CD14-positive monocyte (primary cell): Measurements from ENCODE around the gene CDC42BPB. TPM values are rescaled to one million over a fixed set of nuclear protein-coding genes. Genes with fewer than 3 reads are reported as not detected.
A peak's percentile ranks its signal among the peaks of the same experiment; 100 is the strongest.

Experiments used
- DNase-seq, 3 donors: peaks; one replicate each; pipeline ENCODE4 v3.0.0-alpha.2; 2011 to 2022
- H2AFZ ChIP-seq: 2 replicates; pipeline ENCODE4 v1.6.0; 2012; ENCODE audit warnings: mild to moderate bottlenecking, low read depth, low read length, inconsistent platforms; ENCODE audit not compliant: insufficient read depth, poor library complexity, severe bottlenecking
- H3K27ac ChIP-seq, 2 donors: 1 replicate in 1 of 2; 2 replicates in 1 of 2; pipeline ENCODE4 v1.5.1; 2012 to 2013; ENCODE audit warnings: low read length in 2 of 2, control low read depth in 1 of 2, inconsistent platforms in 1 of 2, low read depth in 1 of 2, mild to moderate bottlenecking in 1 of 2
- H3K27me3 ChIP-seq, 2 donors: one replicate each; pipeline versions ENCODE4 v1.6.0 to v1.6.1; 2011 to 2013; ENCODE audit warnings: low read length in 2 of 2; ENCODE audit not compliant: control insufficient read depth in 2 of 2, insufficient read depth in 2 of 2
- H3K36me3 ChIP-seq, 2 donors: replicated peaks in 1 of 2; 1 replicate in 1 of 2; 2 replicates in 1 of 2; pipeline versions ENCODE4 v1.5.1 to v1.6.1; 2012 to 2013; ENCODE audit warnings: low read length in 2 of 2, control low read depth in 1 of 2, inconsistent platforms in 1 of 2, mild to moderate bottlenecking in 1 of 2; ENCODE audit not compliant: insufficient read depth in 2 of 2, control insufficient read depth in 1 of 2
- H3K4me1 ChIP-seq, 2 donors: 1 replicate in 1 of 2; 2 replicates in 1 of 2; pipeline versions ENCODE4 v1.5.1 to v1.6.1; 2012 to 2013; ENCODE audit warnings: low read length in 2 of 2, control low read depth in 1 of 2, inconsistent platforms in 1 of 2, mild to moderate bottlenecking in 1 of 2, moderate library complexity in 1 of 2; ENCODE audit not compliant: insufficient read depth in 2 of 2, control insufficient read depth in 1 of 2
- H3K4me2 ChIP-seq: replicated peaks from 2 replicates; pipeline ENCODE3; 2012; ENCODE audit warnings: low read length, moderate library complexity, mild to moderate bottlenecking; ENCODE audit not compliant: poor library complexity, severe bottlenecking; ENCODE audit errors: extremely low read depth
- H3K4me3 ChIP-seq, 3 experiments: fragments of 200-600 bp in 1 of 3; sonication (generic) in 1 of 3; replicated peaks in 1 of 3; 1 replicate in 2 of 3; 2 replicates in 1 of 3; pipeline ENCODE4 v1.5.1; 2011 to 2013; ENCODE audit warnings: low read length in 3 of 3, mild to moderate bottlenecking in 3 of 3, control low read depth in 2 of 3, low read depth in 2 of 3, inconsistent platforms in 1 of 3, moderate library complexity in 1 of 3
- H3K79me2 ChIP-seq: 2 replicates; pipeline ENCODE4 v1.6.0; 2012; ENCODE audit warnings: mild to moderate bottlenecking, control low read depth, inconsistent platforms, low read length, moderate library complexity; ENCODE audit not compliant: insufficient read depth
- H3K9ac ChIP-seq: 2 replicates; pipeline ENCODE4 v1.6.0; 2017; ENCODE audit warnings: low read length, mild to moderate bottlenecking; ENCODE audit not compliant: insufficient read depth, poor library complexity, severe bottlenecking
- H3K9me3 ChIP-seq, 2 donors: replicated peaks in 1 of 2; 1 replicate in 1 of 2; 2 replicates in 1 of 2; pipeline versions ENCODE4 v1.5.1 to v1.6.1; 2012 to 2013; ENCODE audit warnings: low read length in 2 of 2, control low read depth in 1 of 2; ENCODE audit not compliant: control insufficient read depth in 1 of 2, insufficient read depth in 1 of 2
- H4K20me1 ChIP-seq: 2 replicates; pipeline ENCODE4 v1.6.0; 2012; ENCODE audit warnings: mild to moderate bottlenecking, low read length, control low read depth, moderate library complexity; ENCODE audit not compliant: insufficient read depth
- H3K27ac Mint-ChIP-seq, 7 donors: one replicate each; pipeline ENCODE4 v1.8.0; 2020; ENCODE audit warnings: mild to moderate bottlenecking in 7 of 7, mixed read lengths in 7 of 7, moderate library complexity in 6 of 7, inconsistent platforms in 2 of 7
- H3K27me3 Mint-ChIP-seq, 3 donors: one replicate each; pipeline ENCODE4 v1.8.0; 2021 to 2022; ENCODE audit warnings: low read depth in 3 of 3, mild to moderate bottlenecking in 3 of 3, mixed read lengths in 3 of 3, moderate library complexity in 3 of 3, inconsistent platforms in 1 of 3
- H3K36me3 Mint-ChIP-seq, 2 donors: one replicate each; pipeline ENCODE4 v1.8.0; 2020; ENCODE audit warnings: mixed read lengths in 2 of 2, inconsistent platforms in 1 of 2, mild to moderate bottlenecking in 1 of 2
- H3K4me1 Mint-ChIP-seq: one replicate; pipeline ENCODE4 v1.8.0; 2020; ENCODE audit warnings: mild to moderate bottlenecking, mixed read lengths
- H3K4me3 Mint-ChIP-seq, 2 donors: one replicate each; pipeline ENCODE4 v1.8.0; 2020; ENCODE audit warnings: mild to moderate bottlenecking in 2 of 2, mixed read lengths in 2 of 2, moderate library complexity in 1 of 2
- H3K9me3 Mint-ChIP-seq, 7 donors: one replicate each; pipeline ENCODE4 v1.8.0; 2020 to 2022; ENCODE audit warnings: mixed read lengths in 7 of 7, mild to moderate bottlenecking in 6 of 7, moderate library complexity in 6 of 7, inconsistent platforms in 2 of 7
- CTCF ChIP-seq: fragments of 200-600 bp; IDR thresholded peaks from one replicate; pipeline ENCODE4 v1.8.0; 2022; ENCODE audit warnings: antibody characterized with exemption, mild to moderate bottlenecking
- WGBS: methylation state at CpG from one replicate; pipeline ENCODE4 v1.1.5; 2013; ENCODE audit warnings: missing lambda C conversion rate; ENCODE audit not compliant: insufficient coverage; 5-methylcytosine and 5-hydroxymethylcytosine counted together
- intact Hi-C, 2 donors: fragments of 100-400 bp; cut with micrococcal nuclease; formaldehyde crosslinking; loops; one replicate each; pipeline versions ENCODE4 v1.15.0 to v1.15.1; 2023
- polyA plus RNA-seq, 3 donors: library from polyadenylated mRNA; depleted of rRNA in 1 of 3; unstranded in 2 of 3; stranded (reverse) in 1 of 3; fragments of 300-500 nt in 2 of 3; fragments of >200 nt in 1 of 3; fragmentation: Illumina TruSeq in 2 of 3; gene quantifications; 1 replicate in 2 of 3; 2 replicates in 1 of 3; pipeline ENCODE4 v1.2.3, GENCODE V29; 2012 to 2021

CDC42BPB gene
- polyA plus RNA-seq, 3 donors, result 0.25 to 19.0 (median 0.60) TPM

- Histone ChIP-seq H3K4me1 (peaks cover 6 to 8% of the 10 kb centered on the region in 2 donors), H3K36me3 (peaks cover 26 to 70% of the 10 kb centered on the region in 2 donors), H3K79me2 (no peaks in the 10 kb centered on the region), H3K27ac (no peak overlapping the region), H3K27me3 (no peaks in the 10 kb centered on the region), H3K9ac (no peak overlapping the region), H3K9me3 (no peaks in the 10 kb centered on the region), H3K4me3 (no peak overlapping the region), H3K4me2 (no peak overlapping the region), H4K20me1 (no peaks in the 10 kb centered on the region), H2AFZ (no peak overlapping the region)
- no peak overlapping the region for H3K4me3 Mint-ChIP-seq
- peaks cover 0 to 5% (median 0%) of the 10 kb centered on the region in 7 donors for H3K9me3 Mint-ChIP-seq
- intact Hi-C loops, result no loop called here
- peaks cover 0 to 3% (median 2%) of the 10 kb centered on the region in 3 donors for H3K27me3 Mint-ChIP-seq
- peak in 1 of 3 donors; percentile 10 for DNase-seq
- WGBS, result 85% methylated on average over 11 of the region's 22 CpGs
- peaks cover 13% of the 10 kb centered on the region for H3K4me1 Mint-ChIP-seq
- no peak for TF ChIP-seq CTCF
- peaks cover 65 to 83% of the 10 kb centered on the region in 2 donors for H3K36me3 Mint-ChIP-seq
- H3K27ac Mint-ChIP-seq, result peak overlapping the region in 1 of 7 donors; percentile 27
Measured at GRCh38 chr14:102973706-102974285, 83.6 kb downstream of the CDC42BPB start.

GRCh38 chr14:102971836-102972606 is 85.3 kb downstream of the CDC42BPB start:
- Histone ChIP-seq H2AFZ (no peak overlapping the region), H3K9me3 (no peaks in the 10 kb centered on the region), H3K9ac (no peak overlapping the region), H4K20me1 (no peaks in the 10 kb centered on the region), H3K4me1 (peaks cover 6 to 8% of the 10 kb centered on the region in 2 donors), H3K27me3 (no peaks in the 10 kb centered on the region), H3K36me3 (peaks cover 28 to 75% of the 10 kb centered on the region in 2 donors), H3K79me2 (no peaks in the 10 kb centered on the region), H3K4me2 (no peak overlapping the region), H3K4me3 (no peak overlapping the region), H3K27ac (no peak overlapping the region)
- Mint-ChIP-seq H3K27ac (no peak overlapping the region), H3K9me3 (peaks cover 0 to 5% (median 0%) of the 10 kb centered on the region in 7 donors), H3K4me1 (peaks cover 13% of the 10 kb centered on the region), H3K4me3 (no peak overlapping the region), H3K27me3 (peaks cover 0 to 3% (median 2%) of the 10 kb centered on the region in 3 donors), H3K36me3 (peaks cover 68 to 86% of the 10 kb centered on the region in 2 donors)
- intact Hi-C loops, result no loop called here
- WGBS, result 98% methylated on average over 22 of the region's 25 CpGs
- TF ChIP-seq CTCF, result no peak
- DNase-seq, result no peak
